Left lung (tissue), 10 donors: ENCODE measurements around the gene ESRRA. TPM values are rescaled to one million over a fixed set of nuclear protein-coding genes. Genes with fewer than 3 reads are reported as not detected.

Experiments
- ATAC-seq: fragments of 200-7000 bp; cut with Tn5 transposase; one replicate; pipeline ENCODE4 v1.9.1; 2020; ENCODE audit warnings: moderate library complexity
- DNase-seq, 4 donors: peaks; one replicate each; pipeline ENCODE4 v3.0.0-alpha.2; 2013 to 2020
- H3K27ac ChIP-seq, 2 donors: fragments of 200-600 bp; sonication (generic) in 1 of 2; one replicate each; pipeline versions ENCODE4 v1.5.0 to v1.8.0; 2020 to 2021
- H3K27me3 ChIP-seq, 2 donors: fragments of 200-600 bp; sonication (generic) in 1 of 2; one replicate each; pipeline versions ENCODE4 v1.5.0 to v1.8.0; 2020 to 2021
- H3K36me3 ChIP-seq, 2 donors: fragments of 200-600 bp; sonication (generic) in 1 of 2; one replicate each; pipeline versions ENCODE4 v1.5.0 to v1.8.0; 2020 to 2021
- H3K4me1 ChIP-seq, 2 donors: fragments of 200-600 bp; one replicate each; pipeline ENCODE4 v1.8.0; 2021
- H3K4me3 ChIP-seq, 2 donors: fragments of 200-600 bp; sonication (generic) in 1 of 2; one replicate each; pipeline versions ENCODE4 v1.5.0 to v1.8.0; 2020 to 2021; ENCODE audit warnings: mild to moderate bottlenecking in 1 of 2
- H3K9me3 ChIP-seq, 2 donors: fragments of 200-600 bp; sonication (generic) in 1 of 2; one replicate each; pipeline versions ENCODE4 v1.5.0 to v1.8.0; 2020 to 2021
- intact Hi-C, 2 donors: fragments of 100-400 bp; cut with DNase I; formaldehyde crosslinking; loops; one replicate each; pipeline versions ENCODE4 v1.11.2 to v1.14.2; 2022
- microRNA-seq, 2 donors: library from miRNA; unstranded; fragments of <30 nt; microRNA quantifications; one replicate each; pipeline ENCODE4, GENCODE V29; 2019
- polyA plus RNA-seq, 6 donors: library from polyadenylated mRNA; unstranded; fragments of 120-200 nt; gene quantifications; one replicate each; pipeline ENCODE4 v1.2.1, GENCODE V29; 2013; ENCODE audit not compliant: insufficient read length in 6 of 6
- total RNA-seq, 2 donors: library from RNA; stranded (reverse); fragmentation: NEBNext Ultra II Directional; extraction: Animal tissue kit (Norgen Biotek cat#: 25700); gene quantifications; one replicate each; pipeline ENCODE4 v1.2.1, GENCODE V29; 2021
- TF ChIP-seq, protein P1 (sequence below), 2 donors: fragments of 200-600 bp; sonication (generic) in 1 of 2; IDR thresholded peaks; one replicate each; pipeline versions ENCODE4 v1.5.0 to v1.8.0; 2021; ENCODE audit warnings: antibody characterized with exemption in 2 of 2
- donor health status: DM: no; HTN: yes; CAD: no.
- donor health status: DM: no; HTN: no; CAD: no.

Gene ESRRA
- total and polyA plus RNA-seq, 8 donors, result 10.2 to 60.1 (median 13.8) TPM

DNA sequence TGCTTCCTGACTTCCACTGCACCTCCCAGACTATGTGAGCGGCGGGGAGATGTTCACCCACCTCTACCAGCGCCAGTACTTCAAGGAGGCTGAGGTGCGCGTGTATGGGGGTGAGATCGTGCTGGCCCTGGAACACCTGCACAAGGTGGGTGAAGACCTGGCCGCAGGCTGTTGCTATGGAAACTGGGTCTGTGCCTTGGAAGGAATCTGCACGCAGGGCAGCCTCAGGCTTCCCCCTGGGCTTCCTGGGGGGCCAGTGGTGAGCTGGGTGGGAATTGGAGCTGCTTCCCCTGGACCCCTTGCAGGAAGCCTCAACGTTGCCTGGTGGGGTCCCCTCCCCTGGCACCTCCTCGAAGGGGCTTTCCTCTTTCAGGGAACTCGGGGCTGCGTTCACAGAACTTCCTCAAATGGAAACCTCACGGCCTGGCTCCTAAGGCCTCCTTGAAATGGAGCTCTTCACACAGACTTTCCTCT is 55.2 kb downstream of the ESRRA start:
- no peak for ATAC-seq
- Histone ChIP-seq H3K4me1 (peaks cover 19 to 44% of the 10 kb centered on the region in 2 donors), H3K27ac (no peak overlapping the region), H3K27me3 (no peaks in the 10 kb centered on the region), H3K9me3 (no peaks in the 10 kb centered on the region), H3K36me3 (peaks cover 0 to 56% of the 10 kb centered on the region in 2 donors), H3K4me3 (peak overlapping the region in 1 of 2 donors; percentile 86)
- intact Hi-C loops, result no loop called here
- no peak for DNase-seq
- TF ChIP-seq, protein P1, sequence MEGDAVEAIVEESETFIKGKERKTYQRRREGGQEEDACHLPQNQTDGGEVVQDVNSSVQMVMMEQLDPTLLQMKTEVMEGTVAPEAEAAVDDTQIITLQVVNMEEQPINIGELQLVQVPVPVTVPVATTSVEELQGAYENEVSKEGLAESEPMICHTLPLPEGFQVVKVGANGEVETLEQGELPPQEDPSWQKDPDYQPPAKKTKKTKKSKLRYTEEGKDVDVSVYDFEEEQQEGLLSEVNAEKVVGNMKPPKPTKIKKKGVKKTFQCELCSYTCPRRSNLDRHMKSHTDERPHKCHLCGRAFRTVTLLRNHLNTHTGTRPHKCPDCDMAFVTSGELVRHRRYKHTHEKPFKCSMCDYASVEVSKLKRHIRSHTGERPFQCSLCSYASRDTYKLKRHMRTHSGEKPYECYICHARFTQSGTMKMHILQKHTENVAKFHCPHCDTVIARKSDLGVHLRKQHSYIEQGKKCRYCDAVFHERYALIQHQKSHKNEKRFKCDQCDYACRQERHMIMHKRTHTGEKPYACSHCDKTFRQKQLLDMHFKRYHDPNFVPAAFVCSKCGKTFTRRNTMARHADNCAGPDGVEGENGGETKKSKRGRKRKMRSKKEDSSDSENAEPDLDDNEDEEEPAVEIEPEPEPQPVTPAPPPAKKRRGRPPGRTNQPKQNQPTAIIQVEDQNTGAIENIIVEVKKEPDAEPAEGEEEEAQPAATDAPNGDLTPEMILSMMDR (IDR thresholded peaks at IDR 0.05), result no peak

DNA sequence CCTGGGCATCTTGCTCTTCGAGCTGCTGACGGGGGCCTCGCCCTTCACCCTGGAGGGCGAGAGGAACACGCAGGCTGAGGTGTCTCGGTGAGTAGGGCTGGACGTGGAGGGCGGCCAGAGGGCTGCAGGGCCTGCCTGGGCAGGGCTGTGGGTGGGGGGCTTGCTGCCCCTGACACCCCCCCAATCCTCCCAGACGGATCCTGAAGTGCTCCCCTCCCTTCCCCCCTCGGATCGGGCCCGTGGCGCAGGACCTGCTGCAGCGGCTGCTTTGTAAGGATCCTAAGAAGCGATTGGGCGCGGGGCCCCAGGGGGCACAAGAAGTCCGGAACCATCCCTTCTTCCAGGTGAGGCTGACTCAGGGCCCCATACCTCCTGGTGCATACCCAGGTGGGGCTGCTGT is 56.3 kb downstream of the ESRRA start:
- ATAC-seq (no peak), DNase-seq (no peak)
- Histone ChIP-seq H3K36me3 (peaks cover 0 to 67% of the 10 kb centered on the region in 2 donors), H3K4me3 (no peak overlapping the region), H3K27me3 (no peaks in the 10 kb centered on the region), H3K4me1 (peaks cover 19 to 39% of the 10 kb centered on the region in 2 donors), H3K9me3 (no peaks in the 10 kb centered on the region), H3K27ac (no peak overlapping the region)
- TF ChIP-seq, protein P1 (IDR thresholded peaks at IDR 0.05), result no peak
- intact Hi-C loops, result no loop called here

DNA sequence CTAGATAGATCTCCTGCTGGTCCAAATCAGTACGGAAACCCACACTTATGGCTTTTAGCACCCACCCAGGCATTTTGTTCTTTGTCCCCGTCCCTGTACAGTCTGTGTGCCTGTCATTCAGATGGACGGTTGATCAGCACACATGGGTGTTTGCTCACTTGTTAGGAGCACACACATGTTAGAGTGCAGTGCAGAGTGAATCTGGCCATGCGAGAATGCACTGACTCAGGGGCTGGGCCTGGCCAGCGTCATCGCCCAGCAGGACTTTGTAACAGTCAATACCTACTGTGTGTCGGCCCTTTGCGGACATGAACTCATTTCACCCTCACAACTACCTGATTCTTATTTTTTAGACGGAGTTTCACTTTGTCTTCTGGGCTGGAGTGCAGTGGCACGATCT is 57.0 kb downstream of the ESRRA start:
- intact Hi-C loops, result no loop called here
- TF ChIP-seq, protein P1 (IDR thresholded peaks at IDR 0.05), result no peak
- H3K4me1 ChIP-seq, result peaks cover 19 to 35% of the 10 kb centered on the region in 2 donors
- no peak overlapping the region for H3K27ac ChIP-seq
- peaks cover 0 to 69% of the 10 kb centered on the region in 2 donors for H3K36me3 ChIP-seq
- H3K27me3 ChIP-seq, result no peaks in the 10 kb centered on the region
- ATAC-seq, result no peak
- no peak for DNase-seq
- no peak overlapping the region for H3K4me3 ChIP-seq
- H3K9me3 ChIP-seq, result no peaks in the 10 kb centered on the region

DNA sequence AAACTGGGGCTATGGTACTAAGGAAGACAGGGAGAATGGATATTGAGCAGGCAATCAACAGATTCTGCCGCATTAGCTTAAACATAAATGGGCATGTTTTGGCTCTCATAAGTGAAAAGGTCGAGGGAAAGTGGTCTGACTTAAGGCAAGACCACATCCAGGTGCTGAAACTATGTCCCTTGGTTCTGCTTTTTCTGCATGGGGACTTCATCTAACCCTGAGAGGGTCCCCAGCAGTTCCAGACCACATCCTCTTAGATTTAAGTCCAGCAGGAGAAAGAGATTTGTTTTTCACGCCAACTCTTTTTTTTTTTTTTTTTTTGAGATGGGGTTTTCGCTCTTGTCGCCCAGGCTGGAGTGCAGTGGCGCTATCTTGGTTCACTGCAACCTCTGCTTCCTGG is 59.1 kb downstream of the ESRRA start:
- Histone ChIP-seq H3K36me3 (peaks cover 0 to 88% of the 10 kb centered on the region in 2 donors), H3K27me3 (no peaks in the 10 kb centered on the region), H3K9me3 (no peaks in the 10 kb centered on the region), H3K4me3 (no peak overlapping the region), H3K4me1 (peaks cover 9 to 17% of the 10 kb centered on the region in 2 donors), H3K27ac (no peak overlapping the region)
- TF ChIP-seq, protein P1 (IDR thresholded peaks at IDR 0.05), result no peak
- DNase-seq, result no peak
- ATAC-seq, result no peak
- intact Hi-C loops, result no loop called here

DNA sequence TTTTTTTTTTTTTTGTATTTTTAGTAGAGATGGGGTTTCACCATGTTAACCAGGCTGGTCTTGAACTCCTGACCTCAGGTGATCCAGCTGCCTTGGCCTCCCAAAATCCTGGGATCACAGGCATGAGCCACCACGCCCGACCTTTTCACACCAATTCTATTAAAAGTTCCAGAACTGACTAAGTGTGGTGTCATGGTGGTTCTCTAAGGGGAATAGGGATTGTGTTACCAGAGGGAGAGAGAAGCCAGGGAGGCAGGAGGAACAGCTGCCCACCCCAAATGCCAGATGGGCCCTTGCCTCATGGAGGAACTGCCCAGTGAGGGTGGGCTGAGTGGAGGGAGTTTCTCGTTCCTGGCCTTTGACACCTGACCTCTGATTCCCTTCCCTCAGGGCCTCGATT is 59.6 kb downstream of the ESRRA start:
- Histone ChIP-seq H3K9me3 (no peaks in the 10 kb centered on the region), H3K4me3 (no peak overlapping the region), H3K36me3 (peaks cover 0 to 93% of the 10 kb centered on the region in 2 donors), H3K27me3 (no peaks in the 10 kb centered on the region), H3K4me1 (peaks cover 5 to 12% of the 10 kb centered on the region in 2 donors), H3K27ac (no peak overlapping the region)
- intact Hi-C loops, result no loop called here
- DNase-seq (no peak), ATAC-seq (no peak)
- TF ChIP-seq, protein P1 (IDR thresholded peaks at IDR 0.05), result no peak

Small RNA genes within 50 kb of the gene (microRNA-seq; reads per million reads assigned to microRNA genes)
- gene MIR7155, result 0.55 to 1.5 reads per million in 2 donors

Other genes starting within 250 kb of the ESRRA start
- gene MACROD1, start 139.4 kb upstream of the ESRRA start, total RNA-seq, result 10 to 100 TPM; 13.5 to 19.8 TPM
- gene MACROD1, start 139.4 kb upstream of the ESRRA start, polyA plus RNA-seq, result 10 to 100 TPM; 18.5 to 25.1 (median 22.0) TPM
- gene STIP1, start 119.4 kb upstream of the ESRRA start, total RNA-seq, result 100 to 1,000 TPM; 124 to 149 TPM
- 100 to 1,000 TPM; 142 to 209 (median 172) TPM for gene STIP1, start 119.4 kb upstream of the ESRRA start, polyA plus RNA-seq
- gene FERMT3, start 98.8 kb upstream of the ESRRA start, total RNA-seq, result 100 to 1,000 TPM in 1 of 2 donors, 10 to 100 TPM in 1; 42.2 to 100 TPM
- gene FERMT3, start 98.8 kb upstream of the ESRRA start, polyA plus RNA-seq, result 10 to 100 TPM in 3 of 6 donors, 1 to 10 TPM in 3; 9.1 to 11.9 (median 10.1) TPM
- gene TRPT1, start 79.3 kb upstream of the ESRRA start, total RNA-seq, result 10 to 100 TPM; 26.8 to 28.9 TPM
- gene TRPT1, start 79.3 kb upstream of the ESRRA start, polyA plus RNA-seq, result 10 to 100 TPM; 26.3 to 33.2 (median 28.9) TPM
- gene NUDT22, start 79.2 kb upstream of the ESRRA start, total RNA-seq, result 10 to 100 TPM; 50.6 to 54.3 TPM
- 10 to 100 TPM; 17.1 to 28.7 (median 21.5) TPM for gene NUDT22, start 79.2 kb upstream of the ESRRA start, polyA plus RNA-seq
- gene DNAJC4, start 75.0 kb upstream of the ESRRA start, total RNA-seq, result 10 to 100 TPM; 26.0 to 43.3 TPM
- 10 to 100 TPM; 61.3 to 83.9 (median 72.3) TPM for gene DNAJC4, start 75.0 kb upstream of the ESRRA start, polyA plus RNA-seq
- gene VEGFB, start 70.9 kb upstream of the ESRRA start, total RNA-seq, result 100 to 1,000 TPM; 107 to 132 TPM
- gene VEGFB, start 70.9 kb upstream of the ESRRA start, polyA plus RNA-seq, result 100 to 1,000 TPM in 1 of 6 donors, 10 to 100 TPM in 5; 72.9 to 111 (median 81.7) TPM
- gene FKBP2, start 64.4 kb upstream of the ESRRA start, total RNA-seq, result 10 to 100 TPM; 61.9 to 66.1 TPM
- 10 to 100 TPM; 59.5 to 81.4 (median 70.7) TPM for gene FKBP2, start 64.4 kb upstream of the ESRRA start, polyA plus RNA-seq
- 100 to 1,000 TPM; 154 to 200 TPM for gene PPP1R14B, start 58.6 kb upstream of the ESRRA start, total RNA-seq
- gene PPP1R14B, start 58.6 kb upstream of the ESRRA start, polyA plus RNA-seq, result 100 to 1,000 TPM in 1 of 6 donors, 10 to 100 TPM in 5; 56.7 to 100 (median 79.5) TPM
- gene PLCB3, start 54.0 kb upstream of the ESRRA start, total RNA-seq, result 10 to 100 TPM; 39.1 to 42.7 TPM
- gene PLCB3, start 54.0 kb upstream of the ESRRA start, polyA plus RNA-seq, result 10 to 100 TPM; 18.9 to 27.4 (median 21.7) TPM
- gene BAD, start 20.9 kb upstream of the ESRRA start, total RNA-seq, result 10 to 100 TPM; 58.8 to 71.4 TPM
- 10 to 100 TPM; 45.0 to 62.1 (median 52.2) TPM for gene BAD, start 20.9 kb upstream of the ESRRA start, polyA plus RNA-seq
- gene GPR137, start 19.7 kb upstream of the ESRRA start, total RNA-seq, result 10 to 100 TPM; 34.1 to 39.6 TPM
- gene GPR137, start 19.7 kb upstream of the ESRRA start, polyA plus RNA-seq, result 10 to 100 TPM; 23.6 to 33.7 (median 30.5) TPM
- gene KCNK4, start 14.2 kb upstream of the ESRRA start, total RNA-seq, result not detected
- gene KCNK4, start 14.2 kb upstream of the ESRRA start, polyA plus RNA-seq, result under 1 TPM in 2 of 6 donors, not detected in 4; 0.11 to 0.14 TPM
- not detected for gene CATSPERZ, start 5.2 kb upstream of the ESRRA start, total RNA-seq
- gene CATSPERZ, start 5.2 kb upstream of the ESRRA start, polyA plus RNA-seq, result not detected
- 100 to 1,000 TPM; 178 to 196 TPM for gene TRMT112, start 12.0 kb downstream of the ESRRA start, total RNA-seq
- 100 to 1,000 TPM; 211 to 252 (median 222) TPM for gene TRMT112, start 12.0 kb downstream of the ESRRA start, polyA plus RNA-seq
- 100 to 1,000 TPM; 165 to 208 TPM for gene PRDX5, start 12.6 kb downstream of the ESRRA start, total RNA-seq
- gene PRDX5, start 12.6 kb downstream of the ESRRA start, polyA plus RNA-seq, result 100 to 1,000 TPM; 150 to 209 (median 171) TPM
- 10 to 100 TPM; 12.1 to 35.7 TPM for gene CCDC88B, start 34.7 kb downstream of the ESRRA start, total RNA-seq
- gene CCDC88B, start 34.7 kb downstream of the ESRRA start, polyA plus RNA-seq, result 1 to 10 TPM; 4.7 to 7.0 (median 6.0) TPM
- gene RPS6KA4, start 53.6 kb downstream of the ESRRA start, total RNA-seq, result 10 to 100 TPM; 37.1 to 57.6 TPM
- gene RPS6KA4, start 53.6 kb downstream of the ESRRA start, polyA plus RNA-seq, result 10 to 100 TPM; 10.6 to 17.6 (median 12.9) TPM